HEK293T (cell line): ENCODE measurements around the gene MVB12B.

Experiments used
- CTCF ChIA-PET: fragments of 350-600 bp; formaldehyde crosslinking; extraction: SDS; loops from one replicate; lab custom pipeline; 2021; ENCODE audit warnings: antibody characterized with exemption, inconsistent platforms; lab: Yijun Ruan, JAX
- POLR2A ChIA-PET: fragments of 350-600 bp; formaldehyde crosslinking; extraction: SDS; loops from one replicate; lab custom pipeline; 2020; ENCODE audit warnings: antibody characterized with exemption, inconsistent platforms; lab: Yijun Ruan, JAX
- DNase-seq: peaks from one replicate; pipeline ENCODE4 v3.0.0; 2012; ENCODE audit warnings: mixed read lengths; ENCODE audit errors: extremely low spot score
- ARNT ChIP-seq: fragments of 450-650 bp; IDR thresholded peaks from 2 replicates; pipeline ENCODE4 v1.6.1; 2017; ENCODE audit warnings: mild to moderate bottlenecking
- BHLHE40 ChIP-seq: fragments of 450-650 bp; IDR thresholded peaks from 2 replicates; pipeline ENCODE4 v1.6.1; 2016; ENCODE audit warnings: mild to moderate bottlenecking, moderate library complexity, borderline replicate concordance
- CTBP1 ChIP-seq: fragments of 450-650 bp; IDR thresholded peaks from 2 replicates; pipeline ENCODE4 v1.6.1; 2016; ENCODE audit warnings: borderline replicate concordance
- ELF4 ChIP-seq: fragments of 450-650 bp; IDR thresholded peaks from 2 replicates; pipeline ENCODE4 v1.6.1; 2017; ENCODE audit warnings: antibody characterized with exemption
- FOXA1 ChIP-seq: fragments of 450-650 bp; IDR thresholded peaks from 2 replicates; pipeline ENCODE4 v1.6.1; 2016; ENCODE audit warnings: mild to moderate bottlenecking
- FOXK2 ChIP-seq: fragments of 450-650 bp; IDR thresholded peaks from 2 replicates; pipeline ENCODE4 v1.6.1; 2016; ENCODE audit warnings: mild to moderate bottlenecking
- FOXM1 ChIP-seq: fragments of 450-650 bp; IDR thresholded peaks from 2 replicates; pipeline ENCODE4 v1.6.1; 2017; ENCODE audit warnings: mild to moderate bottlenecking, borderline replicate concordance
- HDGF ChIP-seq: fragments of 450-650 bp; IDR thresholded peaks from 2 replicates; pipeline ENCODE4 v1.6.1; 2017; ENCODE audit warnings: antibody characterized with exemption, borderline replicate concordance
- L3MBTL2 ChIP-seq: fragments of 450-650 bp; conservative IDR thresholded peaks from 2 replicates; pipeline ENCODE4 v1.6.1; 2016; ENCODE audit warnings: mild to moderate bottlenecking
- LEF1 ChIP-seq: fragments of 450-650 bp; IDR thresholded peaks from 2 replicates; pipeline ENCODE4 v1.6.1; 2017; ENCODE audit warnings: mild to moderate bottlenecking, borderline replicate concordance
- NFRKB ChIP-seq: fragments of 450-650 bp; IDR thresholded peaks from 2 replicates; pipeline ENCODE4 v1.6.1; 2016; ENCODE audit warnings: mild to moderate bottlenecking, moderate library complexity
- PKNOX1 ChIP-seq: fragments of 450-650 bp; IDR thresholded peaks from 2 replicates; pipeline ENCODE4 v1.6.1; 2016
- SP1 ChIP-seq: fragments of 450-650 bp; IDR thresholded peaks from 2 replicates; pipeline ENCODE4 v1.6.1; 2017
- SUZ12 ChIP-seq: fragments of 450-650 bp; IDR thresholded peaks from 2 replicates; pipeline ENCODE4 v1.6.1; 2016; ENCODE audit warnings: mild to moderate bottlenecking
- TARDBP ChIP-seq: fragments of 450-650 bp; IDR thresholded peaks from 2 replicates; pipeline ENCODE4 v1.6.1; 2016
- ZNF384 ChIP-seq: fragments of 450-650 bp; IDR thresholded peaks from 2 replicates; pipeline ENCODE4 v1.6.1; 2016

MVB12B gene

GRCh38 chr9:126363847-126364671 lies 37.4 kb downstream of the MVB12B start:
- ChIA-PET POLR2A (no interaction called here), CTCF (no interaction called here)

GRCh38 chr9:126365780-126366179 lies 39.2 kb downstream of the MVB12B start:
- no peak for DNase-seq
- ChIA-PET CTCF (no interaction called here), POLR2A (no interaction called here)
- TF ChIP-seq ELF4 (no peak), PKNOX1 (no peak), FOXK2 (no peak), L3MBTL2 (no peak), BHLHE40 (no peak), TARDBP (no peak), SUZ12 (no peak), CTBP1 (no peak), ZNF384 (no peak), SP1 (no peak), FOXM1 (no peak), NFRKB (no peak), FOXA1 (no peak), LEF1 (no peak), HDGF (no peak)

More at GRCh38 chr9:126363847-126364671, 37.4 kb downstream of the MVB12B start:
- no peak for DNase-seq
- TF ChIP-seq NFRKB (no peak), L3MBTL2 (no peak), ELF4 (no peak), LEF1 (no peak), BHLHE40 (no peak), PKNOX1 (no peak)

GRCh38 chr9:126366366-126367011 lies 39.9 kb downstream of the MVB12B start:
- no peak for DNase-seq
- CTCF ChIA-PET = no interaction called here
- POLR2A ChIA-PET = interaction anchor here (1.2 kb wide), 1 partner anchor 10 kb away, joined by 3 read pairs; no protein-coding TSS in a partner anchor
- TF ChIP-seq BHLHE40 = no peak
- no peak for TF ChIP-seq L3MBTL2
- no peak for TF ChIP-seq ELF4
- TF ChIP-seq SP1 = no peak
- TF ChIP-seq HDGF = no peak
- TF ChIP-seq FOXA1 = no peak
- TF ChIP-seq PKNOX1 = no peak
- no peak for TF ChIP-seq FOXK2
- TF ChIP-seq LEF1 = no peak

GRCh38 chr9:126367139-126367538 lies 40.5 kb downstream of the MVB12B start:
- ChIA-PET CTCF (no interaction called here), POLR2A (interaction anchor here (1.2 kb wide), 1 partner anchor 9 kb away, joined by 3 read pairs; no protein-coding TSS in a partner anchor)
- TF ChIP-seq SP1 (no peak), ZNF384 (no peak), FOXK2 (no peak), NFRKB (no peak)
- DNase-seq = no peak

- no peak for TF ChIP-seq NFRKB
- no peak for TF ChIP-seq SUZ12
- no peak for TF ChIP-seq TARDBP
- no peak for TF ChIP-seq FOXM1
- TF ChIP-seq ELF4 = no peak
- no peak for TF ChIP-seq PKNOX1
- TF ChIP-seq FOXK2 = no peak
- TF ChIP-seq ZNF384 = no peak
- TF ChIP-seq L3MBTL2 = no peak
- no peak for TF ChIP-seq CTBP1
- no peak for TF ChIP-seq FOXA1
- TF ChIP-seq HDGF = no peak
- no peak for TF ChIP-seq LEF1
- no peak for TF ChIP-seq SP1
- no peak for TF ChIP-seq ARNT
- no peak for TF ChIP-seq BHLHE40
- CTCF ChIA-PET = no interaction called here
- POLR2A ChIA-PET = interaction anchor here (1.2 kb wide), 1 partner anchor 9 kb away, joined by 3 read pairs; no protein-coding TSS in a partner anchor
- DNase-seq = no peak
Observed at GRCh38 chr9:126367616-126368015, 41.0 kb downstream of the MVB12B start.

GRCh38 chr9:126368020-126368419 lies 41.4 kb downstream of the MVB12B start:
- ChIA-PET POLR2A (no interaction called here), CTCF (no interaction called here)
- DNase-seq = no peak
- TF ChIP-seq ARNT (no peak), ELF4 (no peak), BHLHE40 (no peak), LEF1 (no peak), ZNF384 (no peak), L3MBTL2 (no peak), PKNOX1 (no peak), NFRKB (no peak), SP1 (no peak), CTBP1 (no peak)
